Stimulated activated CD8-positive, alpha-beta memory T cell treated with anti-CD3 and anti-CD28 coated beads, Interleukin-15, amount 100 ng/mL, for 4 hours (primary cell): ENCODE measurements around the gene MTCH1.
"Not testable (repeated sequence)": the region's sequence is repeated elsewhere in the genome, so short reads cannot be mapped to it uniquely, and the experiment has no call there.

Experiments used
- DNase-seq, 2 donors: peaks; one replicate each; pipeline ENCODE4 v3.0.0-alpha.2; 2020; ENCODE audit warnings: low read depth in 2 of 2

The MTCH1 gene

GRCh38 chr6:36954262-36954931, 31.6 kb downstream of the MTCH1 start, which contains the start of gene PI16:
TSS of gene PI16 (plus strand) at chr6:36954738. CDS start at chr6:36954761, 23 bp downstream.
- DNase-seq, result no peak

DNA sequence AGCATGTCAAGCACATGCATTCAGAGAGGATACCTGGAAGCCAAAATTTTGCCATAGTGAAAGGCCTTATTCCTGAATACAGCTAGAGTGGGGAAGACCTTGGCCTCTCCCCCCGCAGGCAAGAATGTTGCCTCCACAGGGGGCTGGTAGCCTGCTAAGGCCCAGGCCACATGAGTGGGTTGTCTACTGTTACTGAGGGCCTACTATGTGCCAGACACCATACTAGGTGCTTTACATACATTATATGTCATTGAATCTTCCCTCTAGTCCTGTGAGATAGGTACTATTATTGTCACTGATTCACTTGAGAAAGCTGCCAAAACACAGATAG, 32.1 kb downstream of the MTCH1 start:
- no peak for DNase-seq

- DNase-seq, result no peak
Observed at GRCh38 chr6:36949636-36950035, 36.4 kb downstream of the MTCH1 start.

- DNase-seq, result not testable (repeated sequence)
Observed at GRCh38 chr6:36949076-36949475, 36.9 kb downstream of the MTCH1 start.

GRCh38 chr6:36947570-36948351, 38.2 kb downstream of the MTCH1 start:
- no peak for DNase-seq

DNA sequence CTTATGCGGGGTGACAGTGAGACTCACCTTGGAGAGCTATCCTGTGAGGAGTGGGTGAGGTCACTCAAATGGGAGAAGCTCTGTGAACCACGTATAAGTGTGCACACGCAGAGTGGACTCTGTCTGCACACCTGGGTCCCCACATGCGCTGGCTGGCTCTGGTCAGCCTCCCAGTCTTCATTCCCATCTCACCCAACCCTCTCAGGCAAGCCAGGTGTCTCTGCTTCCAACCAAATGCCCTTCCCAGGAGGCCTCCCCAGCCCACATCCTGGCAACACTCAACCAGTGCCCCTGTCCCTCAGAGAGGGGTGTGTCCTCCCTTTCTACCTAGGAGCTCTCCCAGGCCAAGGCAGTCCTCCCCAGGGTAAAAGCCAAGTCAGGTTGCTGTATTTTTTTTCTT, 39.5 kb downstream of the MTCH1 start:
- DNase-seq, result no peak

DNA sequence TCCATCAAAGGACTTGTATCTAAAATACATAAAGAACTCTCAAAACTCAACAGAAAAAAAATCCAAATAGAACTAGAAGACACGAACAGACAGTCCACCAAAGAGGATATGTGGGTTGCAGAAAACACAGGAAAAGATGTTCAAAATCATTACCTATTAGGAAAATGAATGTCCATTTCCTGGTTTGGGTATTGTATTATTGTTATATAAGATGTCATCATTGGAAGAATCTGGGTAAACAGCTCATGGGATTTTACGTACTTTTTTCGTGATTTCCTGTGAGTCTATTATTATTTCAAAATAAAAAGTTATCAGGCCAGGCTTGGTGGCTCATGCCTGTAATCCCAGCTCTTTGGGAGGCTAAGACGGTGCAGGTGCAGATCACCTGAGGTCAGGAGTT, 40.7 kb downstream of the MTCH1 start:
- no peak for DNase-seq

- DNase-seq, result no peak
Observed at GRCh38 chr6:36944650-36945049, 41.3 kb downstream of the MTCH1 start.

- DNase-seq, result not testable (repeated sequence)
Observed at GRCh38 chr6:36942329-36942728, 43.7 kb downstream of the MTCH1 start.

- not testable (repeated sequence) for DNase-seq
Observed at GRCh38 chr6:36941561-36941960, 44.4 kb downstream of the MTCH1 start.

DNA sequence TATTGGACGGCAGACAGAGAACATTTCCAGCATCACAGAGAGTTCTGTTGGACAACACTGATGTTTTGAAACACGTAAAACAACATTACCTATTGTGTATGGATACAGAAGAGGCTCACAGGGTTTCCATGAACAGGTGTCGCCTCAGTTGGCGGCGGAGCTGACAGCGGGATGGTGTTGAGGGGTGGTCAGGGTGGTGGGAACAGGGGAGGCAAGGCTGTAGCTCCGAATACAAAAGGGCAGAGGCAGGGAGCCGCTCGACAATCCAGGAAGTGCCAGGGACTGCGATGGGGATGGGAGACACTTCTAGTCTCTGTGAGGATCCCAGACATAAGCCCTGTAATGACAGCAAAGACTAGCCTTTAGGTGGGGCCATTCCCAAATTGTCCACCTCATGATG, 46.0 kb downstream of the MTCH1 start:
- DNase-seq, result no peak

DNA sequence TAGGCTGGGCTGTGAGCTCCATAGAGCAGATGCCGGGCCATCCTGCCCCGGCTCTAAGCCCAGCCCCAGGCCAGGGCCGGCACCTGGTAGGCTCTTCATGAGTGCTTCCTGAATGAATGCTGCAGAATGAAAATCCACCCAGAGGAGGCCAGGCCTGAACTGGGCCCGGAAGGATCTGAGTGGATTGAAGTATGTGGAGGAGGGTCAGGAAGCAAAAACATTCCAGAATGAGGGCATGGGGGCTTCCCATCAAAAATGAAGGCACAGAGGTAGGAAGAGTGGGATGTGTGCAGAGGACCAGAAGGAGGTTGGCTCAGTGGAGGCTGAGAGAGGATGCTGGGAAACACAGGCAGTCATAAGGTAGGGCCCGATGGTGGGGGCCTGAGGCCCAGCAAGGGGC, 47.0 kb downstream of the MTCH1 start:
- DNase-seq, result not testable (repeated sequence)

- DNase-seq, result no peak
Observed at GRCh38 chr6:36938536-36938935, 47.5 kb downstream of the MTCH1 start.

DNA sequence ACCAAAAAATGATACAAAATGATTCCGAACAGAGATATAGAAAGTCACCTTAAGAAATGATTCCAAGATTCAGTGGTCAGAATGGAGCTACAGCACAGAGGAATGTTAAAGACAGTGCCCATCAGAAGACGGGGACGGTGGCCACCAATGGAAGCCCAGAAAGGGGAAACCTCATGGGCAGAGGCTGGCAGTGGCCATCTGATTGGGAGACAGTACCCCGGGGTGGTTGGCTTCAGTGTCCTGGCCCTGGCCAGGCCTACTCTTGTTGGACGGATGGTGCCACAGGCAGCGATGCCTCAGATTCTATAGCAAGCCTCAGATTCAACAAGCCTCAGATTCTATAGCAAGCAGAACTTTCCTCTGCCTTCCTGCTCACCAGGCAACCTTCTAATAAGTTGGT, 48.1 kb downstream of the MTCH1 start:
- DNase-seq, result no peak

GRCh38 chr6:36936824-36937223, 49.2 kb downstream of the MTCH1 start:
- DNase-seq, result no peak

- DNase-seq, result no peak
Observed at GRCh38 chr6:36934901-36935300, 51.1 kb downstream of the MTCH1 start.

DNA sequence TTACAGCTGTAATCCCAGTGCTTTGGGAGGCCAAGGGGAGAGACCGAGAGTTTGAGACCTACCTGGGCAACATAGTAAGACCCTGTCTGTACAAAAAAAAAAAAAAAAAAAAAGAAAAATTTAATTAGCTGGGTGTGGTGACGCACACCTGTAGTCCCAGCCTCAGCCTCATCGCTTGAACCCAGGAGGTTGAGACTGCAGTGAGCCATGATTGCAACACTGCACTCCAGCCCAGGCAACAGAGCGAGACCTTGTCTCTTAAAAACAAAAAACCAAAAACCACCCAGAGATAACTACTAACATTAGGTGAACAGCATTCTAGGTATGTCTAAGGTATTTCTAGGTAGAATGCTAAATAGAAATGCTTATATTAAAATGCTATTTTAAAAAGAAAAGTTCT, 52.5 kb downstream of the MTCH1 start:
- DNase-seq, result no peak

- DNase-seq, result no peak
Observed at GRCh38 chr6:36933102-36933501, 52.9 kb downstream of the MTCH1 start.

DNA sequence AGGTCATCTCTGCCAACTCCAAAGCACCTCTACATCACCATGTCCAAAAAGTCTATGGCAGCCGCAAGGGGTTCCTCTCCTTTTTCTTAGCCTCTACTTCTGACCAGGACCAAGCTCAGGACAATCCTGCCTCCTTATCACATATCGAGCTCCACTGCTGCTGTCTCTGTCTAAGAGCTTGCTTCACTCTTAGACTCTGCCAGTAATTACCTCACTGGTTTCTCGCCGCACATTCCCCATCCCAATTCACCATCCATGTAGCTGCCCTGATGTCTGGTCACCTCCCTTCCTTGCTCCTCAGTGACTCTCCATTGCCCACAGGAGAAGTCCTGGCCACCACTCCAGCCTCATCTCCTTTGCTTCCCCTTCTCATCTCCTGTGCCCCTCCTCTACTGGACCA, 55.5 kb downstream of the MTCH1 start:
- no peak for DNase-seq

DNA sequence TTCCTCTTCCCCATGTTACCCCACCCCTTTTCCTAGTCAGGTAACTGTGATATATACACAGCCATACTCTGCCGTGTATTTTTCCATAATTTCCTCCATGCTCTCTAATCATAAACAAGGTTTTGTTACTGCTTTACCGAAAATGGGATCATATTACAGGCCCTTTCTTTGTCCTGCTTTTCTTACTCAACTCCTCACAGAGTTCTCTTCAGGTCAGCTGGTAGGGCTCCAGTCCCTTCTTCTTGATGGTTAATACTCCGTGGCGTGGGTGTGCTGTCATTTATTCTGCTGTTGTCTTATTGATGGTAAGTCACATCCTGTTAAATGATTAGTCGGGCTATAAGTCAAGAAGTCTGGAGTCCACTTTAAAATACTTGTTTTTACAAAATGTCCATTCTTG, 56.4 kb downstream of the MTCH1 start:
- no peak for DNase-seq

DNA sequence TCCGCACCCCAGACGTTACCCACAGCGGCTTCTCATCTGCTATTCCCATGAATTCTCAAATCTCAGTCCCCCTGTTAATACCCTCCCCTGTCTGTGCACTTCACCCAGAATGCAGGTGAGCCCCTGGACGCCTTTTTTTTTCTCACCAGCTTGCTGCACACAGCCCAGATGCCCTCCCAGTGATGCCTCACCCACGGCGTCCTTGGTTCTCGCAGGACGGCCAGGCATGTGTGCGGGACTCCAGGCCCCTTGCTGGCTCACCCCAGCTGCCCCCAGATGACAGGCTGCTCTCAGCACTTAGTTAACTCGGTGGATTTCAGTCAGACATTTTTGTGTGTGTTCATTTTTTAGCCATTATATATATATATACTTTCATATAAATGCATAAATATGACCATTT, 56.8 kb downstream of the MTCH1 start:
- DNase-seq, result no peak

- no peak for DNase-seq
Observed at GRCh38 chr6:36928547-36928918, 57.5 kb downstream of the MTCH1 start.

DNA sequence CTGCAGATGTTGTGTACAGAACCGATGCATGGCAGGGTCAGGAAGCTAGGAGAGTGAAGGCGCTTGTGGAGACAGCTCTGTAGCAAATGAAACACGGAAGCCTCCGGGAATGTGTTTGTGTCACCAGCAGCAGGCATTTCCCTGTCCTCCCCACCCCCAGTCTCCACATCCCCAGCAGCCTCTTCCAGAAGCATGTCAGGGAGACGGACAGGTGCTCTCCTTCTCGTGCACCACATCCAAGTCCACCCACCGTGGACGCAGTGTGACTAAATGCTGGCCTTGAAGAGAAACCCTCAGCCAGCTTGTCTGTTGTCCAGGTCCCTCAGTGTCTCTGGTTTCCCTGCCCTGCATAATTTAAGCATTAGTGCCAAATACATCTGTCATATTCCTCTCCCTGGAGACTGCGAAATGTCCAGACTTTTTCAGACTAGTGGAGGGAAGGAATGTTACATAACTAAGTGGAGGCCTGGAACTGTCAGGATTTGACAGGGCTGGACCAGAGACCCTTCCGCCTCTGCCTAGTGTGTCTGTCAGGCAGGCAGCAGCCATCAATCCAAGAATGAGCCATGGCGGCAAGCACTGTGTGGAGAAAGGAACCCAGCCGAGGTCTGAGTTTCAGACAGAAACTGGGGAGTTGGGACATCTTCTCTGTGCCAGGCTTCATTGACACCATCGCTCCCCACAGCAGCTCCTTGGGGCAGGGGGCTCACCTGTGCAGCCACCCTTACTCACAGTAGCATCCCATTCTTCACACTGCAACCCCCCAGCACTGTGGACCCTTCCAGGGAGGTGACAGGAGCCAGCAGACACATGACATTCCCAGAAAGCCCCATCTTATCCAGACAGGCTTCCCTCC, 58.1 kb downstream of the MTCH1 start:
- DNase-seq, result no peak
